H1 (cell line): ENCODE measurements around the gene RBL1. TPM values are rescaled to one million over a fixed set of nuclear protein-coding genes. Genes with fewer than 3 reads are reported as not detected.

Source experiments
- CTCF ChIA-PET: fragments of 300-600 bp; sonication (Branson Sonifier 250); formaldehyde crosslinking; loops from one replicate; lab custom pipeline; 2021; ENCODE audit not compliant: partially characterized antibody; lab: Charles Lee
- POLR2A ChIA-PET: fragments of 300-600 bp; sonication (Branson Sonifier 250); formaldehyde crosslinking; loops from one replicate; lab custom pipeline; 2021; ENCODE audit warnings: inconsistent platforms; ENCODE audit not compliant: partially characterized antibody; lab: Charles Lee
- DNase-seq, 2 experiments: peaks; one replicate each; pipeline versions ENCODE4 v3.0.0 to v3.0.0-alpha.2; 2010 to 2022; ENCODE audit warnings: low spot score in 2 of 2, low read depth in 1 of 2, mixed read lengths in 1 of 2
- FAIRE-seq: peaks from 2 replicates; lab custom pipeline; 2011; peaks lifted over from hg19 to GRCh38; lab: Jason Lieb, UNC
- H2AFZ ChIP-seq: 2 replicates; pipeline ENCODE4 v1.8.1; 2012; ENCODE audit warnings: low read length, inconsistent platforms
- H2AK5ac ChIP-seq: 2 replicates; pipeline ENCODE4 v1.6.1; 2013; ENCODE audit warnings: low read depth, low read length
- H2BK120ac ChIP-seq: replicated peaks from 2 replicates; pipeline ENCODE3; 2013; ENCODE audit warnings: low read depth, low read length, inconsistent platforms
- H2BK12ac ChIP-seq: 2 replicates; pipeline ENCODE4 v1.6.1; 2013; ENCODE audit warnings: low read depth, low read length
- H2BK15ac ChIP-seq: 2 replicates; pipeline ENCODE4 v1.6.1; 2013; ENCODE audit warnings: low read length
- H2BK20ac ChIP-seq: 2 replicates; pipeline ENCODE4 v1.6.1; 2013; ENCODE audit warnings: low read length
- H2BK5ac ChIP-seq: 2 replicates; pipeline ENCODE4 v1.6.1; 2013; ENCODE audit warnings: low read depth, low read length
- H3K14ac ChIP-seq: 2 replicates; pipeline ENCODE4 v1.6.1; 2013; ENCODE audit warnings: inconsistent platforms; ENCODE audit not compliant: insufficient read length
- H3K18ac ChIP-seq: 2 replicates; pipeline ENCODE4 v1.6.1; 2013; ENCODE audit warnings: low read length; ENCODE audit errors: extremely low read depth
- H3K23ac ChIP-seq: 2 replicates; pipeline ENCODE4 v1.6.1; 2013; ENCODE audit warnings: inconsistent platforms; ENCODE audit not compliant: insufficient read length
- H3K23me2 ChIP-seq: 2 replicates; pipeline ENCODE4 v1.6.1; 2013; ENCODE audit warnings: low read depth, low read length
- H3K27ac ChIP-seq: 2 replicates; pipeline ENCODE4 v1.6.1; 2011; ENCODE audit warnings: low read depth, low read length, inconsistent platforms
- H3K27me3 ChIP-seq, 4 experiments: replicated peaks in 1 of 4; 1 replicate in 1 of 4; 2 replicates in 3 of 4; pipeline versions ENCODE4 v1.6.1 to v1.8.1; 2011 to 2013; ENCODE audit warnings: low read length in 3 of 4, mild to moderate bottlenecking in 3 of 4, inconsistent platforms in 2 of 4, mixed read lengths in 2 of 4, moderate library complexity in 1 of 4; ENCODE audit not compliant: control insufficient read depth in 3 of 4, insufficient read depth in 3 of 4; ENCODE audit errors: extremely low read depth in 1 of 4
- H3K36me3 ChIP-seq, 4 experiments: 2 replicates each; pipeline versions ENCODE4 v1.6.1 to v1.8.1; 2011 to 2013; ENCODE audit warnings: mild to moderate bottlenecking in 4 of 4, low read length in 3 of 4, moderate library complexity in 2 of 4, control low read depth in 1 of 4, inconsistent platforms in 1 of 4; ENCODE audit not compliant: insufficient read depth in 4 of 4, control insufficient read depth in 2 of 4
- H3K4ac ChIP-seq: replicated peaks from 2 replicates; pipeline ENCODE3; 2013; ENCODE audit warnings: low read length, low read depth, mixed read lengths, inconsistent platforms; ENCODE audit not compliant: insufficient read length
- H3K4me1 ChIP-seq, 4 experiments: replicated peaks in 1 of 4; 1 replicate in 1 of 4; 2 replicates in 3 of 4; pipeline versions ENCODE4 v1.6.1 to v1.8.1; 2011 to 2013; ENCODE audit warnings: low read length in 3 of 4, inconsistent platforms in 2 of 4, mixed read lengths in 1 of 4; ENCODE audit not compliant: insufficient read depth in 4 of 4, control insufficient read depth in 3 of 4
- H3K4me2 ChIP-seq, 2 experiments: 2 replicates each; pipeline versions ENCODE4 v1.6.1 to v1.8.1; 2011 to 2013; ENCODE audit warnings: low read depth in 2 of 2, low read length in 2 of 2, control low read depth in 1 of 2, inconsistent platforms in 1 of 2, mild to moderate bottlenecking in 1 of 2; ENCODE audit not compliant: insufficient read depth in 1 of 2
- H3K4me3 ChIP-seq, 4 experiments: fragments of 200-600, 300-600 bp in 1 of 4; sonication (generic), shearing (Covaris generic), sonication (Bioruptor Twin) in 1 of 4; 2 replicates each; pipeline versions ENCODE4 v1.5.1 to v1.8.1; 2011 to 2016; ENCODE audit warnings: low read length in 4 of 4, low read depth in 3 of 4, control low read depth in 2 of 4, inconsistent platforms in 2 of 4, mild to moderate bottlenecking in 2 of 4, mixed read lengths in 1 of 4, moderate library complexity in 1 of 4; ENCODE audit not compliant: insufficient read depth in 2 of 4; ENCODE audit errors: extremely low read depth in 1 of 4
- H3K56ac ChIP-seq: replicated peaks from 2 replicates; pipeline ENCODE3; 2013; ENCODE audit warnings: low read depth, mild to moderate bottlenecking, mixed read lengths, low read length, inconsistent platforms; ENCODE audit not compliant: insufficient read length
- H3K79me1 ChIP-seq: 2 replicates; pipeline ENCODE4 v1.6.1; 2013; ENCODE audit warnings: low read depth, low read length, control low read depth
- H3K79me2 ChIP-seq, 2 experiments: 2 replicates each; pipeline versions ENCODE4 v1.6.1 to v1.8.1; 2012 to 2013; ENCODE audit warnings: low read length in 2 of 2, mild to moderate bottlenecking in 2 of 2, inconsistent platforms in 1 of 2; ENCODE audit not compliant: insufficient read depth in 2 of 2, control insufficient read depth in 1 of 2
- H3K9ac ChIP-seq, 4 experiments: replicated peaks in 1 of 4; 1 replicate in 1 of 4; 2 replicates in 3 of 4; pipeline versions ENCODE4 v1.6.1 to v1.8.1; 2011 to 2013; ENCODE audit warnings: low read depth in 3 of 4, low read length in 3 of 4, control low read depth in 2 of 4, mild to moderate bottlenecking in 2 of 4, moderate library complexity in 2 of 4, inconsistent platforms in 1 of 4; ENCODE audit errors: extremely low read depth in 1 of 4
- H3K9me3 ChIP-seq, 2 experiments: 2 replicates each; pipeline versions ENCODE4 v1.6.1 to v1.8.1; 2012 to 2013; ENCODE audit warnings: mild to moderate bottlenecking in 2 of 2, moderate library complexity in 2 of 2, control low read depth in 1 of 2, inconsistent platforms in 1 of 2, low read depth in 1 of 2, low read length in 1 of 2, mixed read lengths in 1 of 2; ENCODE audit not compliant: insufficient read depth in 2 of 2
- H4K20me1 ChIP-seq, 2 experiments: replicated peaks in 1 of 2; 2 replicates each; pipeline versions ENCODE3 to v1.8.1; 2011 to 2013; ENCODE audit warnings: inconsistent platforms in 2 of 2, low read length in 2 of 2, mild to moderate bottlenecking in 1 of 2; ENCODE audit not compliant: insufficient read depth in 2 of 2, control insufficient read depth in 1 of 2
- H4K5ac ChIP-seq: 2 replicates; pipeline ENCODE4 v1.6.1; 2013; ENCODE audit warnings: low read length, low read depth, mixed read lengths, inconsistent platforms; ENCODE audit not compliant: insufficient read length
- H4K8ac ChIP-seq: 2 replicates; pipeline ENCODE4 v1.8.0; 2013; ENCODE audit warnings: mild to moderate bottlenecking, moderate library complexity, low read length, inconsistent platforms; ENCODE audit not compliant: insufficient read depth; ENCODE audit errors: extremely low read depth
- H4K91ac ChIP-seq: replicated peaks from 2 replicates; pipeline ENCODE3; 2013; ENCODE audit warnings: low read length, mixed read lengths, inconsistent platforms; ENCODE audit not compliant: insufficient read length
- ATF2 ChIP-seq: IDR thresholded peaks from 2 replicates; pipeline ENCODE4 v1.6.1; 2012; ENCODE audit warnings: low read length, inconsistent platforms
- EGR1 ChIP-seq: IDR thresholded peaks from 2 replicates; pipeline ENCODE4 v1.6.1; 2011; ENCODE audit warnings: low read depth, low read length, borderline replicate concordance
- EZH2 ChIP-seq: fragments of 200-600 bp; sonication (generic); IDR thresholded peaks from 2 replicates; pipeline ENCODE4 v1.7.1; 2012; ENCODE audit warnings: low read depth, mild to moderate bottlenecking, moderate library complexity, low read length, inconsistent platforms; ENCODE audit not compliant: severe bottlenecking
- GABPA ChIP-seq: IDR thresholded peaks from 2 replicates; pipeline ENCODE4 v1.6.1; 2011; ENCODE audit warnings: mild to moderate bottlenecking, low read length, moderate library complexity, borderline replicate concordance; ENCODE audit not compliant: insufficient read depth
- KDM5A ChIP-seq: fragments of 200-600 bp; IDR thresholded peaks from 2 replicates; pipeline ENCODE4 v1.7.1; 2012; ENCODE audit warnings: mild to moderate bottlenecking, low read length, inconsistent platforms, mixed read lengths
- NRF1 ChIP-seq: IDR thresholded peaks from 2 replicates; pipeline ENCODE4 v1.6.1; 2011; ENCODE audit warnings: mild to moderate bottlenecking, low read depth, low read length, improper control_type of control experiment
- SP2 ChIP-seq: IDR thresholded peaks from 2 replicates; pipeline ENCODE4 v1.6.1; 2012; ENCODE audit warnings: mild to moderate bottlenecking, low read length, inconsistent platforms
- ZNF274 ChIP-seq: IDR thresholded peaks from 2 replicates; pipeline ENCODE4 v1.7.0; 2012; ENCODE audit warnings: low read length, borderline replicate concordance; ENCODE audit errors: extremely low read depth
- WGBS, 2 experiments: shearing (Covaris generic) in 1 of 2; methylation state at CpG; one replicate each; pipeline versions ENCODE4 v1.1.6 to v1.1.7; 2013 to 2015; ENCODE audit warnings: low lambda C conversion rate in 2 of 2, mixed read lengths in 2 of 2, inconsistent platforms in 1 of 2, low coverage in 1 of 2, missing lambda C conversion rate in 1 of 2; ENCODE audit not compliant: insufficient replicate concordance in 2 of 2, insufficient coverage in 1 of 2, insufficient read length in 1 of 2; ENCODE audit errors: extremely low coverage in 1 of 2, missing lambda C conversion rate in 1 of 2; 5-methylcytosine and 5-hydroxymethylcytosine counted together
- polyA plus RNA-seq, 7 experiments: library from polyadenylated mRNA; depleted of rRNA in 3 of 7; stranded (reverse) in 5 of 7; unstranded in 2 of 7; fragments of >200 nt in 5 of 7; fragments of 200-250 nt in 2 of 7; gene quantifications; 1 replicate in 5 of 7; 2 replicates in 1 of 7; 4 replicates in 1 of 7; pipeline versions ENCODE4 v1.2.1 to v1.2.3, GENCODE V29; 2011 to 2013; ENCODE audit warnings: missing spikeins in 2 of 7, mixed read lengths in 2 of 7
- total RNA-seq: library from RNA; stranded (reverse); fragmentation: NEBNext Ultra II Directional; extraction: Animal tissue kit (Norgen Biotek cat#: 25700); gene quantifications from 2 replicates; pipeline ENCODE4 v1.2.1, GENCODE V29; 2021

RBL1 gene
- total and polyA plus RNA-seq, 2 of the 8 experiments (the other 6 are each of a cell fraction or from before 2014, with no cell fraction given), result 3.2 to 12.3 TPM

GRCh38 chr20:36991703-36992102 lies 104.1 kb downstream of the RBL1 start:
- H2BK15ac ChIP-seq, result no peak overlapping the region
- no peak overlapping the region for H2BK5ac ChIP-seq
- 92% methylated on average over 3 of the region's 3 CpGs; no CpG with 5 or more reads in 1 of the 2 experiments for WGBS, 2 experiments

More at GRCh38 chr20:36991703-36992102, 104.1 kb downstream of the RBL1 start:
- Histone ChIP-seq H3K27ac (no peak overlapping the region), H4K20me1 (no peaks in the 10 kb centered on the region), H3K9ac (no peak overlapping the region), H2BK20ac (no peak overlapping the region), H4K5ac (no peak overlapping the region), H4K8ac (no peak overlapping the region), H2AK5ac (no peak overlapping the region), H3K23ac (no peak overlapping the region), H3K14ac (no peak overlapping the region), H3K56ac (no peak overlapping the region)
- POLR2A ChIA-PET, result no interaction called here
- TF ChIP-seq EZH2 (no peak), ZNF274 (no peak), NRF1 (no peak), ATF2 (no peak), KDM5A (no peak), GABPA (no peak), EGR1 (no peak), SP2 (no peak)
- TF ChIP-seq, all 59 proteins: peak for 0
- no peaks in the 10 kb centered on the region for H3K27me3 ChIP-seq
- H3K9me3 ChIP-seq, result peaks cover 12 to 17% of the 10 kb centered on the region in 2 experiments
- FAIRE-seq (no peak), DNase-seq (no peak)
- no peak overlapping the region for H3K4me2 ChIP-seq
- no peaks in the 10 kb centered on the region for H3K79me1 ChIP-seq
- H3K4me1 ChIP-seq, result no peaks in the 10 kb centered on the region
- CTCF ChIA-PET, result interaction anchor here (0.6 kb wide), 1 partner anchor 1485 kb away, joined by 3 read pairs; no protein-coding TSS in a partner anchor
- no peak overlapping the region for H3K18ac ChIP-seq
- no peak overlapping the region for H2BK120ac ChIP-seq
- no peaks in the 10 kb centered on the region for H3K23me2 ChIP-seq
- H4K91ac ChIP-seq, result no peak overlapping the region
- H2BK12ac ChIP-seq, result no peak overlapping the region
- no peak overlapping the region for H3K4me3 ChIP-seq
- no peaks in the 10 kb centered on the region for H3K79me2 ChIP-seq
- H2AFZ ChIP-seq, result no peak overlapping the region
- no peak overlapping the region for H3K4ac ChIP-seq
- peaks cover 0 to 24% (median 9%) of the 10 kb centered on the region in 4 experiments; a peak in 3 of 8 replicates for H3K36me3 ChIP-seq
